ACC112 (cell line): ENCODE data around the gene TLE5.

Source experiments
- H2AFZ ChIP-seq: fragments of 200-600 bp; sonication (generic); one replicate; pipeline ENCODE4 v1.6.0; 2017; ENCODE audit warnings: antibody characterized with exemption, low read length; ENCODE audit not compliant: unreplicated experiment
- H3K27ac ChIP-seq: fragments of 200-600 bp; sonication (generic); 2 replicates; pipeline ENCODE4 v1.5.1; 2014; ENCODE audit warnings: low read depth, mild to moderate bottlenecking, antibody characterized with exemption, low read length, moderate library complexity
- H3K27me3 ChIP-seq: fragments of 200-600 bp; sonication (generic); 2 replicates; pipeline ENCODE4 v1.6.1; 2014; ENCODE audit warnings: mild to moderate bottlenecking, antibody characterized with exemption, low read length, moderate library complexity, mixed read lengths; ENCODE audit not compliant: insufficient read depth
- H3K36me3 ChIP-seq: fragments of 200-600 bp; sonication (generic); 2 replicates; pipeline ENCODE4 v1.6.1; 2016; ENCODE audit warnings: mild to moderate bottlenecking, antibody characterized with exemption, low read length, moderate library complexity, mixed read lengths; ENCODE audit not compliant: insufficient read depth
- H3K4me1 ChIP-seq: fragments of 200-600 bp; sonication (generic); one replicate; pipeline ENCODE4 v1.6.1; 2016; ENCODE audit warnings: low read length, mixed read lengths; ENCODE audit not compliant: insufficient read depth, unreplicated experiment, control insufficient read depth
- H3K4me3 ChIP-seq: fragments of 200-600 bp; sonication (generic); 2 replicates; pipeline ENCODE4 v1.5.1; 2014; ENCODE audit warnings: mild to moderate bottlenecking, low read depth, low read length
- H3K79me2 ChIP-seq: fragments of 200-600 bp; sonication (generic); one replicate; pipeline ENCODE4 v1.6.0; 2016; ENCODE audit warnings: low read length; ENCODE audit not compliant: control insufficient read depth, unreplicated experiment, insufficient read depth

TLE5 gene

DNA sequence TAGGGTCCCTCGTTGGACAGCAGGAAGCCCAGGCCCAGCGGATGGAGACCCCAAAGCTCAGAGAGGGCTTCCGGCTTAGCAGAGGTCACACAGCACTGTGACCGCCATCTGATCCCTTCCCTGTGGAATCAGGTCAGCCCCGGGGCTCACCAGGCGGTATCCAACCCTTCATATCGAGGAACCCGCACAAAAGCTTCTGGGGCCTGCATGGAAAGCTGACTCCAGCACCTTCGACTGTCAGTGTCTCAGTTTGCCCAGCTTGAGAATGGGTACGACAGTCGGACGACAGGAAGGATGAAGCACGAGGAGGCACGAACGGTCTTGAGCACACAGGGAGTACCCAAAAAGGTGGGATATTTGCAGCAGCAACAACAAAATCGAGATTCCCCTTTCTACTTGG, 2.6 kb downstream of the TLE5 start:
- no peaks in the 10 kb centered on the region; the same call in 1 of the 2 replicates for H3K36me3 ChIP-seq
- no peak overlapping the region for H3K27ac ChIP-seq
- H2AFZ ChIP-seq = no peak overlapping the region
- H3K27me3 ChIP-seq = no peaks in the 10 kb centered on the region
- no peaks in the 10 kb centered on the region for H3K4me1 ChIP-seq
- H3K4me3 ChIP-seq = no peak overlapping the region
- peaks cover 16% of the 10 kb centered on the region for H3K79me2 ChIP-seq

DNA sequence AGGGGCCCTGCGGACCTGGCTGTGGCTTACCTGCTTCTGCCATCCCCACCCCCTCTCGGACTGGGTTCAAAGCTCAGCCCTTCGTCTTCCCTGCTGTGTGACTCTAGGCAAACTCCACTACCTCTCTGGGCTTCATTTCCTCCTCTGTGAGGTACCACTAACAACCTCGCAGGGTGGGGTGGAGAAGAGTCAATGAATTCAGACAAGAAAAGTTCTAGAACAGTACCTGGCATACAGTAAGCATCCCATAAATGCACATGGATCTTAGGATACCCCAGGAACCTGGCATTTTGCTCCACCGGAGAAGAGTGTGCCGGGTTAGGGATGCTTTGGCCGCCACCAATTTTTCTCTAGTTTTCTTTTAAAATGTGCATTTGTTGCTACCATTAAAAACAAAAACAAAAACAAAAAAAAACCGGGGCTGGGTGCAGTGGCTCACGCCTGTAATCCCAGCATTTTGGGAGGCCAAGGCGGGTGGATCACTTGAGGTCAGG, 3.4 kb downstream of the TLE5 start:
- Histone ChIP-seq H3K27me3 (no peaks in the 10 kb centered on the region), H3K36me3 (no peaks in the 10 kb centered on the region; the same call in 1 of the 2 replicates), H3K4me3 (no peak overlapping the region), H3K4me1 (no peaks in the 10 kb centered on the region), H3K27ac (no peak overlapping the region), H2AFZ (no peak overlapping the region), H3K79me2 (peaks cover 16% of the 10 kb centered on the region)

DNA sequence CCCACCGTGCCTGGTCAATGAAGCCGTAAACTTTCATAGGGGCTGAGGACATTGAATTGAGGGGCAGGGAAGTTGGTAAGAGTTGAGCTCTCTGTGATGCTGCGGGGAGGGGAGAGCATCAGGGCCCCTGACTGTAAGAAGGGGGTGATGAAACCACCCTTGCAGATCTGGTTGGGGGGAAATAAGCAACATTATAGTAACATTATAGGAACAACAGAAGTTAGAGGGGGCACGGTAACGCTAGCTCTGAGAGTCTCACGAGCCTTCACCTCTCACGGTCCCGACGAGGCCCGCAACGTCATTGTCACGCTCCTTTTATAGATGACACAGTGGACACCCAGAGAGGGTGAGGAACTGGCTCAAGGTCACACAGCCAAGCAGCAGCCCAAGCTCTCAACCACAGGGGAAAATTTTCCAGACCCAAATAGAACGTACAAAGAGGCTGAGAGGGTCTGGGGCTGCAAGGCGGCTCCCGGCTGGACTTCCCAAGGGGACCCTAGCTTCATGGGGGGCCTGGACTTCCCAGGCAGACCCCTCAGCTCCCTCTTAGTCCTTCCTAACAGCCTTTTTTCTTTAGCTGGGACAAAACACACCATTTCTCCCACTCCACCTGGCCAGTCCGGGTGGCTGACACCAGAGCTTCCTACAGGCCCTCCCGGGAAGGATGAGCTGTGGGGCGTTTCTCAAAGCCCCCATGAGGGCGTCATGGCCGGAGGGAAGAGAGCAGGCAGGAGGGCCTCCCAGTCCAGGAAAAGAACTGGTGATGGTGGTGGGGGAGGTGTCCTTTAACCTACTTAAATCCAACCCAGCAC, 4.1 kb downstream of the TLE5 start:
- Histone ChIP-seq H3K4me1 (no peaks in the 10 kb centered on the region), H2AFZ (no peak overlapping the region), H3K27ac (no peak overlapping the region), H3K79me2 (peaks cover 16% of the 10 kb centered on the region), H3K36me3 (no peaks in the 10 kb centered on the region; the same call in 1 of the 2 replicates), H3K27me3 (no peaks in the 10 kb centered on the region), H3K4me3 (no peak overlapping the region)

DNA sequence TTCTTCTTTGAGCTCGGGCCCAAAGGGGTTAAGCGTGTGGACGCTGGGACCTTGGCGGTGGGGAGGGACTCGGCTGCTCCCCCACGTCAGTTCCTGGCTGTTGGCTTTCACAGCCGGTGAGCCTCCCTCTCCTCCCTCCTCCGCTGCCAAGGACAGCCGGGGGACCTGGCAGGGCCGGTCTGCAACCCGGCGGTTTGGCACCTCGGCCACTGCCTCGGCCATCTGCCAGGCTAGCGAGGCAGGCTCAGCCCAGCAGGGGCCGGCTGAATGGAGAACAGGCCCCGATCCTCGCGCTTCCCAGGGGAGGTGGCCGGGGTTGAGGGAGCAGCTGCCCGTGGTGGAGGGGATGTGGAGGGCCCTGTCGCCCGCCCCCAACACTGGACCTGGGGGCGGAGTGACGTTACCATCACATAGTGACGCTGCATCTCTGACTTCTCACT, 5.0 kb downstream of the TLE5 start:
- Histone ChIP-seq H3K27me3 (no peaks in the 10 kb centered on the region), H3K27ac (no peak overlapping the region), H3K4me1 (no peaks in the 10 kb centered on the region), H3K36me3 (no peaks in the 10 kb centered on the region; the same call in 1 of the 2 replicates), H3K4me3 (no peak overlapping the region), H3K79me2 (peaks cover 16% of the 10 kb centered on the region), H2AFZ (no peak overlapping the region)

DNA sequence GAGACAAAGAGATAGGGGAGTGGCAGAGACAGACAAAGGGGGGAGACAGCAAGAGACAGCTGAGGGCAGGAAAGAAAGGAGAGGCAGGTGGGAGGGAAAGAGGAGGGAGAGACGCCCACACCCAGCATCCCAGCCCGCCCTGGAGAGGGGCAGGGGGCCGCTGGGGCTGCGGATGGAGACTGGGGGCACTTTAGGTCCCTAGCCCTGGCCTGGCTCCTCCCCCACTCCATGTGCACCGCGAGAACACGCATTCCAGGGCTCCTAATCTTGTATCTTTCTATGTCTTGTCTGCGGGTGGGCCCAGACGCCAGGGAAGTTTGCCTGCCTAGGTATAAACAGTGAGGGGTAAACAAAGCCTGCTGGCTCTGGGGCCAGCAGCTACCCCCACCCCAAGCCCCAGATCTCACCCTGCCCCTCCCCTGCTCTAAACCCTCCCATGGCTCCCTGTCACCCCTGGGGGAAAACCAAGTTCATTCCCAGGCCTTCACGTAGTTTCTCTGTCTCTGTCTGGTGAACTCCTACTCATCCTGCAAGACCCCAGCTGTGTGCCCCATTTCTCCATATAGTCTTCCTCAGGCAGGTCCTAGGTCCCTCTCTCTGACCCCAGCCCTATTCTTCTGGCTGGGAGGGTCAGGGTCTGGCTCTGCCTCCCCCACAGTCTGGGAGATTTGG, 5.7 kb downstream of the TLE5 start:
- H2AFZ ChIP-seq = no peak overlapping the region
- no peaks in the 10 kb centered on the region; the same call in 1 of the 2 replicates for H3K36me3 ChIP-seq
- no peak overlapping the region for H3K4me3 ChIP-seq
- H3K4me1 ChIP-seq = no peaks in the 10 kb centered on the region
- no peaks in the 10 kb centered on the region for H3K27me3 ChIP-seq
- peaks cover 15% of the 10 kb centered on the region for H3K79me2 ChIP-seq
- H3K27ac ChIP-seq = no peak overlapping the region

GRCh38 chr19:3055741-3056416, 6.4 kb downstream of the TLE5 start:
- no peaks in the 10 kb centered on the region for H3K27me3 ChIP-seq
- no peaks in the 10 kb centered on the region for H3K4me1 ChIP-seq
- peaks cover 11% of the 10 kb centered on the region for H3K79me2 ChIP-seq
- no peak overlapping the region for H2AFZ ChIP-seq
- no peak overlapping the region for H3K27ac ChIP-seq
- no peaks in the 10 kb centered on the region; the same call in 1 of the 2 replicates for H3K36me3 ChIP-seq
- H3K4me3 ChIP-seq = no peak overlapping the region

GRCh38 chr19:3054972-3055740, 7.1 kb downstream of the TLE5 start:
- Histone ChIP-seq H3K27me3 (no peaks in the 10 kb centered on the region), H3K27ac (no peak overlapping the region)

GRCh38 chr19:3054265-3054971, 7.9 kb downstream of the TLE5 start:
- Histone ChIP-seq H3K4me3 (no peak overlapping the region), H3K79me2 (no peaks in the 10 kb centered on the region), H3K36me3 (no peaks in the 10 kb centered on the region; the same call in 1 of the 2 replicates), H3K27ac (no peak overlapping the region), H3K27me3 (no peaks in the 10 kb centered on the region), H3K4me1 (no peaks in the 10 kb centered on the region), H2AFZ (no peak overlapping the region)

More at GRCh38 chr19:3054972-3055740, 7.1 kb downstream of the TLE5 start:
- Histone ChIP-seq H3K4me3 (no peak overlapping the region), H3K79me2 (peaks cover 6% of the 10 kb centered on the region), H2AFZ (no peak overlapping the region), H3K36me3 (no peaks in the 10 kb centered on the region; the same call in 1 of the 2 replicates), H3K4me1 (no peaks in the 10 kb centered on the region)

DNA sequence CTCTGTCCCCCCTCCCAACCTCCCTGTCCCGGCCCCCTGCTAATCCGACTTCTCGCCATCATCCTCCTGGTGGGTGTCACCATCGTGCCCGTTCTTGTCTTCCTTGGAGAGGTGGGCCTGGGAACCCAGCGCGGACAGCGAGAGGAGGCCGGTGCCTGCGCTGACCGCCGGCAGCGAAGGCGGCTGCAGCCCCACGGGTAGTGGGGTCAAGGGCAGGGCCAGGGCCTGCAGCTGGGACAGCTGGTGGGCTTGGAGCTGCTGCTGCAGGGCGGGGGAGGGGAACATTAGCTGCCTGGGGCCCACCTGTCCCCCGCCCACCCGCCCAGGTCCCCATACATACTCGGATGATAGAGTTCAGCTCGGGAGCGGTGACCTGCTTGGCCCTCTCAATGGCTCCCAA, 8.5 kb downstream of the TLE5 start:
- Histone ChIP-seq H3K4me3 (no peak overlapping the region), H2AFZ (no peak overlapping the region), H3K79me2 (no peaks in the 10 kb centered on the region), H3K27ac (no peak overlapping the region), H3K4me1 (no peaks in the 10 kb centered on the region), H3K27me3 (no peaks in the 10 kb centered on the region), H3K36me3 (no peaks in the 10 kb centered on the region)
